Mesenchymal stem cell (in vitro differentiated cells and primary cell): Measurements from ENCODE around the gene MUC20.
"Not testable (repeated sequence)": the region's sequence is repeated elsewhere in the genome, so short reads cannot be mapped to it uniquely, and the experiment has no call there.

Source experiments
- DNase-seq: peaks from one replicate; pipeline ENCODE4 v3.0.0-alpha.2; 2013
- H2AFZ ChIP-seq: one replicate; pipeline ENCODE4 v1.6.1; 2013; ENCODE audit warnings: low read depth, mild to moderate bottlenecking, control low read depth, inconsistent platforms, low read length, moderate library complexity
- H2AK5ac ChIP-seq: 2 replicates; pipeline ENCODE4 v1.6.1; 2013; ENCODE audit warnings: low read length, moderate library complexity, mild to moderate bottlenecking, inconsistent platforms; ENCODE audit not compliant: severe bottlenecking
- H2BK120ac ChIP-seq: one replicate; pipeline ENCODE4 v1.6.1; 2013; ENCODE audit warnings: low read depth, mild to moderate bottlenecking, inconsistent platforms, low read length, moderate library complexity
- H2BK12ac ChIP-seq, 2 experiments: one replicate each; pipeline ENCODE4 v1.6.1; 2013; ENCODE audit warnings: inconsistent platforms in 2 of 2, low read length in 2 of 2, mild to moderate bottlenecking in 2 of 2, moderate library complexity in 2 of 2, control low read depth in 1 of 2
- H2BK15ac ChIP-seq: one replicate; pipeline ENCODE4 v1.6.1; 2013; ENCODE audit warnings: mild to moderate bottlenecking, low read depth, inconsistent platforms; ENCODE audit not compliant: poor library complexity, severe bottlenecking
- H2BK5ac ChIP-seq: 2 replicates; pipeline ENCODE4 v1.6.1; 2013; ENCODE audit warnings: low read depth, mild to moderate bottlenecking, low read length, control low read depth, inconsistent platforms; ENCODE audit not compliant: poor library complexity, severe bottlenecking
- H3K14ac ChIP-seq, 2 experiments: one replicate each; pipeline ENCODE4 v1.6.1; 2013; ENCODE audit warnings: inconsistent platforms in 2 of 2, low read length in 2 of 2, control low read depth in 1 of 2, mild to moderate bottlenecking in 1 of 2, moderate library complexity in 1 of 2
- H3K18ac ChIP-seq, 2 experiments: one replicate each; pipeline ENCODE4 v1.6.1; 2013; ENCODE audit warnings: inconsistent platforms in 2 of 2, low read length in 2 of 2, control low read depth in 1 of 2, low read depth in 1 of 2, mild to moderate bottlenecking in 1 of 2
- H3K23ac ChIP-seq, 2 experiments: one replicate each; pipeline ENCODE4 v1.6.1; 2013; ENCODE audit warnings: inconsistent platforms in 2 of 2, low read length in 2 of 2, mild to moderate bottlenecking in 2 of 2, moderate library complexity in 2 of 2, control low read depth in 1 of 2
- H3K27ac ChIP-seq: 2 replicates; pipeline ENCODE4 v1.5.1; 2013; ENCODE audit warnings: mild to moderate bottlenecking, moderate library complexity, low read length, control low read depth, inconsistent platforms; ENCODE audit not compliant: poor library complexity, severe bottlenecking
- H3K27me3 ChIP-seq, 2 experiments: 2 replicates each; pipeline versions ENCODE4 v1.6.1 to v1.7.0; 2013; ENCODE audit warnings: low read length in 2 of 2, mild to moderate bottlenecking in 2 of 2, moderate library complexity in 2 of 2, control low read depth in 1 of 2, inconsistent platforms in 1 of 2; ENCODE audit not compliant: control insufficient read depth in 1 of 2, insufficient read depth in 1 of 2
- H3K36me3 ChIP-seq, 2 experiments: 2 replicates each; pipeline versions ENCODE4 v1.6.1 to v1.7.0; 2013; ENCODE audit warnings: low read length in 2 of 2, control low read depth in 1 of 2, inconsistent platforms in 1 of 2, low read depth in 1 of 2, mild to moderate bottlenecking in 1 of 2; ENCODE audit not compliant: insufficient read depth in 2 of 2, control insufficient read depth in 1 of 2
- H3K4ac ChIP-seq, 2 experiments: one replicate each; pipeline ENCODE4 v1.6.1; 2013; ENCODE audit warnings: inconsistent platforms in 2 of 2, low read length in 2 of 2, mild to moderate bottlenecking in 2 of 2, moderate library complexity in 2 of 2, control low read depth in 1 of 2, low read depth in 1 of 2
- H3K4me1 ChIP-seq: 2 replicates; pipeline ENCODE4 v1.6.1; 2013; ENCODE audit warnings: low read depth, low read length, control low read depth; ENCODE audit not compliant: control insufficient read depth, insufficient read depth
- H3K4me2 ChIP-seq: 2 replicates; pipeline ENCODE4 v1.6.1; 2013; ENCODE audit warnings: low read length, mild to moderate bottlenecking, inconsistent platforms; ENCODE audit not compliant: poor library complexity, severe bottlenecking
- H3K4me3 ChIP-seq, 2 experiments: 2 replicates each; pipeline versions ENCODE4 v1.5.1 to v1.7.0; 2013; ENCODE audit warnings: low read length in 2 of 2, mild to moderate bottlenecking in 2 of 2, control low read depth in 1 of 2, low read depth in 1 of 2; ENCODE audit not compliant: insufficient read depth in 1 of 2
- H3K79me1 ChIP-seq: replicated peaks from 2 replicates; pipeline ENCODE4 v1.6.1; 2013; ENCODE audit warnings: mild to moderate bottlenecking, control low read depth, low read length, inconsistent platforms; ENCODE audit not compliant: poor library complexity, severe bottlenecking
- H3K9ac ChIP-seq: 2 replicates; pipeline ENCODE4 v1.7.0; 2013; ENCODE audit warnings: mild to moderate bottlenecking, low read length, moderate library complexity
- H3K9me3 ChIP-seq: 2 replicates; pipeline ENCODE4 v1.7.0; 2013; ENCODE audit warnings: mild to moderate bottlenecking, low read length; ENCODE audit not compliant: control insufficient read depth
- H4K8ac ChIP-seq: one replicate; pipeline ENCODE4 v1.6.1; 2013; ENCODE audit warnings: inconsistent platforms, mild to moderate bottlenecking, low read length, moderate library complexity
- H4K91ac ChIP-seq: one replicate; pipeline ENCODE4 v1.6.1; 2013; ENCODE audit warnings: mild to moderate bottlenecking, low read length, inconsistent platforms
- WGBS: methylation state at CpG from one replicate; pipeline ENCODE4 v1.1.7; 2013; ENCODE audit warnings: mixed read lengths; 5-methylcytosine and 5-hydroxymethylcytosine counted together

MUC20 gene

GRCh38 chr3:195692781-195693427 is 27.9 kb upstream of the MUC20 start:
- 93% methylated on average over 4 of the region's 5 CpGs for WGBS
- H3K27me3 ChIP-seq, result no peaks in the 10 kb centered on the region

DNA sequence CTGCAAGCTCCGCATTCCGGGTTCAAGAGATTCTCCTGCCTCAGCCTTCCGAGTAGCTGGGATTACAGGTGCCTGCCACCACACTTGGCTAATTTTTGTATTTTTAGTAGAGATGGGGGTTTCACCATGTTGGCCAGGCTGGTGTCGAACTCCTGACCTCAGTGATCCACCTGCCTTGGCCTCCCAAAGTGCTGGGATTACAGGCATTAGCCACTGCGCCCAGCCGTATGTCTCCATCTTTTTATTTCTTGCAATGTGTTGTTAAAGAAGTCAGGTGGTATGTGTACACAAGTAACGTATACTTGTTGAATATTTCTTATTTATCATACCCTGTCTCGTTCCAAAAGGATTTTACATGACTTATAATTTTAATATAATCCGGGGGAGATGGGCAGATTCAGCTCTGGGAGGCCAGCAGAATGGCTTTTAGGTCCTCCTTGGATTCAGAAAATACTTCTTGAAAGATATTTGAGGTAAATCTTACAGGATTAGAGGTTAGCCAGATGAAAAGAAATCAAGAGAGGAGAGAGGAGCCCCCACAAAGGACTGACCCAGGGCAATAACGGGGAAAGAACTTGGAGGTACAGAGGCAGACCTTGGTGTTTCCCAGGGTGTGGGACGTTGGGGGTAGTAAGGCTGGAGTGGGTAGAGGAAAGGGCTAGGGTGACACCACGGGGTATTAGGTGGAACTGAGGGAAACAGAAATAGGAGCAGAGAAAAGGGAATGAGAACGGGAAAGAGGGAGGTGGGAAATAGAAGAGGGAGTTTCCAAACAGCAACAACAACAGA is 27.2 kb upstream of the MUC20 start:
- Histone ChIP-seq H2BK120ac (no peak overlapping the region), H2AFZ (no peak overlapping the region), H3K36me3 (peaks cover 32 to 55% of the 10 kb centered on the region in 2 experiments), H3K27ac (no peak overlapping the region), H3K27me3 (no peaks in the 10 kb centered on the region), H3K18ac (no peak overlapping the region), H4K91ac (no peak overlapping the region), H4K8ac (no peak overlapping the region), H3K9ac (no peak overlapping the region), H3K9me3 (no peaks in the 10 kb centered on the region), H2AK5ac (no peak overlapping the region), H2BK5ac (no peak overlapping the region), H3K23ac (no peak overlapping the region), H3K79me1 (peaks cover 4% of the 10 kb centered on the region), H3K14ac (no peak overlapping the region), H2BK12ac (no peak overlapping the region), H3K4me2 (no peak overlapping the region), H3K4me1 (peaks cover 5% of the 10 kb centered on the region), H3K4me3 (no peak overlapping the region), H2BK15ac (no peak overlapping the region), H3K4ac (no peak overlapping the region)
- no peak for DNase-seq
- WGBS, result 72% methylated on average over 9 of the region's 13 CpGs

More at GRCh38 chr3:195692781-195693427, 27.9 kb upstream of the MUC20 start:
- Histone ChIP-seq H2BK12ac (no peak overlapping the region), H2AK5ac (no peak overlapping the region), H3K4me1 (peaks cover 3% of the 10 kb centered on the region), H3K36me3 (peaks cover 32 to 56% of the 10 kb centered on the region in 2 experiments), H3K4ac (no peak overlapping the region), H4K91ac (no peak overlapping the region), H3K4me3 (no peak overlapping the region), H3K79me1 (peaks cover 4% of the 10 kb centered on the region), H3K18ac (no peak overlapping the region), H3K9ac (no peak overlapping the region), H3K4me2 (no peak overlapping the region), H2BK120ac (no peak overlapping the region), H4K8ac (no peak overlapping the region), H3K27ac (no peak overlapping the region), H3K9me3 (no peaks in the 10 kb centered on the region), H2BK5ac (no peak overlapping the region), H3K23ac (no peak overlapping the region), H3K14ac (no peak overlapping the region), H2AFZ (no peak overlapping the region), H2BK15ac (no peak overlapping the region)
- no peak for DNase-seq

DNA sequence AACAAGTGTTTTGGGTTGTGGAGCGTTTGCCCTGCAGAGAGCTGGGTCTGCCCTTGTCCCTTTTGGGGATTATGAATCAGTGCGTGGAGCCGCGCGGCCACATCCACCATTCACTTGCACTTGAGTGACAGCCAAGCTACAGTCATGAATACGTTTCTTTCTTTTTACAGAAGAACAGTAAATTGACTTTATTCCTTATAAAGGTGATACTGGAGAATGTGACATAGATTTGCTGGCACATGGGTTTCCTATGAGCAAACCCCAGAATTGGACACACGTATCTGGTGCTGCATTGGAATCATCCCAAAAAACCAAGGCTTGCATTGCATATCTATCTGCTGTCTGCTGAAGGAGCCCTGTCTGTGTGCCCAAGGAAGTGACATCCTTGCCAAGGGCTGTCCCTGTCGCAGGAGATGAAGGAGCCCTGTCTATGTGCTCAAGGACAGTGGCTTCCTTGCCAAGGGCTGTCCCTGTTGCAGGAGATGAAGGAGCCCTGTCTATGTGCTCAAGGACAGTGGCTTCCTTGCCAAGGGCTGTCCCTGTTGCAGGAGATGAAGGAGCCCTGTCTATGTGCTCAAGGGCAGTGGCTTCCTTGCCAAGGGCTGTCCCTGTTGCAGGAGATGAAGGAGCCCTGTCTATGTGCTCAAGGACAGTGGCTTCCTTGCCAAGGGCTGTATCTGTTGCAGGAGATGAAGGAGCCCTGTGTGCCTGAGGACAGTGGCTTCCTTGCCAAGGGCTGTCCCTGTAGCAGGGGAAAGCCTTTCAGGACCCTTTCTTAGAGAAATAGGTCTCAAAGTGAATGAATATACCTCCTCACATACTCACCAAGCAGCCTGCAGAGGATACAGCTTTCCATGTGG is 26.3 kb upstream of the MUC20 start:
- H2BK5ac ChIP-seq, H3K4me2 ChIP-seq, H3K27me3 ChIP-seq, H3K14ac ChIP-seq, H3K18ac ChIP-seq, H3K27ac ChIP-seq, H3K4me1 ChIP-seq, H3K4me3 ChIP-seq, H4K91ac ChIP-seq, H2BK15ac ChIP-seq, H2BK120ac ChIP-seq, H3K23ac ChIP-seq, H3K4ac ChIP-seq, DNase-seq, H3K9ac ChIP-seq, H4K8ac ChIP-seq, H3K9me3 ChIP-seq, H2AFZ ChIP-seq, H2AK5ac ChIP-seq, H3K79me1 ChIP-seq, H2BK12ac ChIP-seq: not testable (repeated sequence)
- peaks cover 31 to 51% of the 10 kb centered on the region in 2 experiments for H3K36me3 ChIP-seq
- 81% methylated on average over 7 of the region's 8 CpGs for WGBS
